ENCODE results near the gene ABL2. TPM values are rescaled to one million over a fixed set of nuclear protein-coding genes. Genes with fewer than 3 reads are reported as not detected.

ABL2 gene
- total RNA-seq, 1 experiment from 2014 or later = 38.3 TPM

DNA sequence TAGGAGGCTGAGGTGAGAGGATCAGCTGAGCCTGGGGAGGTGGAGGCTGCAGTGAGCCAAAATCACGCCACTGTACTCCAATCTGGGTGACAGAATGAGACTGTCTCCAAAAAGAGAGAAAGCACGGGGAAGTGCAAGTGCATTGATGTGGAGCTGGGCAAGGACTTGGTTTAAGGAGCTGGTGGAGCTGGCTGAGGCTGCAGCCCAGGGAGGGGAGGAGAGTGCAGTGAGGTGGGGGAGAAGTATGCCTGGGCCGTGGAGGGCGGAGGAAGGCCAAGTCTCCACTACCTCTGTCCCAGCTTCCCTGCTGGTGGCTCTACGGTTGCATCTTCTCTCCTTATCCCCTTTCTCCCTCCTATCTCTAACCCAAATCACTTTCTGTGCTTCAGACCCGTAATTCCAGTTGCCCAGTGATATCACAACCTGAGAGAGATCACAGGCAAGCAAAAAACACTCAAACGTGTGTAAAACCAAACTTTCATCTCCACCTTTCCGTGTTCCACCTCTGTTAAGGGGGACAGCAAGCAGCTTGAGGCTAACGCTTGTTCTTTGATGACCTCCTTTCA is 136.5 kb downstream of the ABL2 start:
- no peak for DNase-seq (ENCODE audit: low read depth)

DNA sequence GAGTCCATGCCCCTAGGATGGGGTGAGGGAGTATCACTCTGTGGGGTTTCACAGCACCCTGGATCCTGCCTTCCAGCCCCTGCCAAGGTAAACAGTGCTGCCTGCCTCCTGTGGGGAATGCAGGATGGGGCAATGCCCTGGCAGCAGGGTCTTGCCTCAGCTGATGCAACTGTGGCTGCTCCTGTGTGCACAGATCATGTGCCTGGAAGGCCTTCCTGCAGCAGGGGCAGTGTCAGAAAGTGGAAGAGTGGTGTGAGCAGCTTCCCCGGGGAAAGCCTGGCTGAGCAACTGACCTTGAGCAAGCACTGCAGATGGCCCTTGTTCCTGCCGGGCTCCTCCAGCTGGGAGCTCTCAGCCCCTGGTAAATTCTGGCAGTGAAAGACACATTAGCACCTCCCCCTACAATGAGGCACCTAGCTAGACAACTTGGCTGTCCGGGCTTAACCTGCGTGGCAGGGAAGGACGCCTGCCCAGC is 137.7 kb downstream of the ABL2 start:
- DNase-seq (ENCODE audit: low read depth) = no peak

DNA sequence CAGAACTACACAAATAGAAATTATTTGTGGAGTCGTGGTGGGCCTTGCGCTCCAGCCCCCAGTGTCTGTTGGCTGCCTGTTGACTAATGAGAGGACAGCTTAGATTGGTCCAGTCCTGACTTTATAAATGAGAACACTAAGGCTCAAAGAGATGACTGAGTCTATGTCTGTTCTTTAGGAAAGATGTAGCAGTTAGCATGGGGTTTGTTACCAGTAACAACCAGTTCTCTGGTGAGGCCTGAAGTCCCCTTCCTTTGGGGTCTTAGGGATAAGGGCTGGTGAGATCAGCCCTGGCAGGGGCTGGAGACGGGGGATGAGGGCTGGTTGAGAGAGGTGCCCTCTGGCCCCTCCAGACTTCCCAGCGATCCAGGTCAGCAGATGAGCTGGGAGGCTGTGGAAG is 138.6 kb downstream of the ABL2 start:
- DNase-seq (ENCODE audit: low read depth) = no peak

DNA sequence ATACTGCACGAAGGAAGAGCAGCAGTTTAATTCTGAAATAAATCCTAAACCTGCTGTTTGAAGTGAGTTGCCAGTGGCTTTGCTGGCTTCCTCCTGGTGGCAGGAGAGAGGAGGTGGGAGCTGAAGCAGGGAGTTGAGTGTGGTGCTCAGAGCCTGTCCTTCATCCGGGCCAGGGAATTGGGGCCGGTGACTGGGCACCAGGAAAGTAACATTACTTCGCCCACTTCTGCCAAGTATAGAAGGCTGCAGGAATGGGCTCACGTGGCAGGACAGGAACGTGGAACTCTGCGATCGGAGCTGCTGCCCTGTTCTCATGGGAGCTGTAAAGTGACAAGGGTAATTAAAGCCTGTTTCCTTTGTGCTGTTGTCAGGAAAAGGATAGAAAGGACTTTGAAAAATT is 139.0 kb downstream of the ABL2 start:
- DNase-seq (ENCODE audit: low read depth) = no peak

DNA sequence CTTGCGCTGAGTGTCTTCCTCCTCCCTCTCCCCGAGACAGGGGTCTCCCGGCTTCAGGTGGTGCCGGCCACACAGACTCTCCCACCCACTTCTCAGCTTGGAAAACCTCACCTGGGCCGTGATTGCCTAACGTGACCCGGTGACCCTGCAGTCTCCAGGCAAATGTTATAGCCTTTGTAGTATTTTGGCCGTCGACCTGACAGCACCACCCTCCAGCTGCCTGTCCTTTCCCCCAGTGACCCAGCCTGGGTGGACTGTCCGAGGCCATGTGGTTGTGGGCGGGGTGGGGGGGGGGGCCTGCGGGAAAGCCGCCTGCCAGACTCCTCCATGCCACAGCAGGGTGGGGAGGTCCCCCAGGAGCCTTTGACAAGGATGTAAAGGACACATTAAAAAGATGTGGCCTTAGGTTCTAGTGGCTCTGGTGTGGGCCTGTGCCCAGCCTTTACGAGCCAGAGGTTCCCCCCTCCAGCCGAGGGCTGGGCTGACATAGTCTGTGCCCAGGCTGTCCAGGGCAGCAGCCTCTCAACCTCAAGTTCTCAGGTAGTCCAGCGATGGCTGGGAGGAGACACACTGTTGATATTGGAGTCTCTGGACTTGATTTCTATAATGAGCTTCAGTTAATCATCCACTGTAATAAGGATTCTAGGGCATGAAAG is 139.5 kb downstream of the ABL2 start:
- no peak for DNase-seq (ENCODE audit: low read depth)

GRCh38 chr1:179087665-179088064 is 141.8 kb downstream of the ABL2 start:
- no peak for DNase-seq (ENCODE audit: low read depth)

- DNase-seq (ENCODE audit: low read depth) = no peak
These were observed 145.9 kb downstream of the ABL2 start for GRCh38 chr1:179083533-179083932.

GRCh38 chr1:179082999-179083335 is 146.5 kb downstream of the ABL2 start:
- DNase-seq (ENCODE audit: low read depth) = peak; percentile 43

- peak; percentile 48 for DNase-seq (ENCODE audit: low read depth)
These were observed 147.0 kb downstream of the ABL2 start for GRCh38 chr1:179082333-179082998.

GRCh38 chr1:179081687-179082332 is 147.7 kb downstream of the ABL2 start, which contains the start of gene TOR3A:
TSS of gene TOR3A (plus strand) at chr1:179082070. CDS start at chr1:179082129, 59 bp downstream.
- DNase-seq (ENCODE audit: low read depth) = peak; percentile 92

GRCh38 chr1:179080866-179081686 is 148.4 kb downstream of the ABL2 start:
- peak; percentile 25 for DNase-seq (ENCODE audit: low read depth)

DNA sequence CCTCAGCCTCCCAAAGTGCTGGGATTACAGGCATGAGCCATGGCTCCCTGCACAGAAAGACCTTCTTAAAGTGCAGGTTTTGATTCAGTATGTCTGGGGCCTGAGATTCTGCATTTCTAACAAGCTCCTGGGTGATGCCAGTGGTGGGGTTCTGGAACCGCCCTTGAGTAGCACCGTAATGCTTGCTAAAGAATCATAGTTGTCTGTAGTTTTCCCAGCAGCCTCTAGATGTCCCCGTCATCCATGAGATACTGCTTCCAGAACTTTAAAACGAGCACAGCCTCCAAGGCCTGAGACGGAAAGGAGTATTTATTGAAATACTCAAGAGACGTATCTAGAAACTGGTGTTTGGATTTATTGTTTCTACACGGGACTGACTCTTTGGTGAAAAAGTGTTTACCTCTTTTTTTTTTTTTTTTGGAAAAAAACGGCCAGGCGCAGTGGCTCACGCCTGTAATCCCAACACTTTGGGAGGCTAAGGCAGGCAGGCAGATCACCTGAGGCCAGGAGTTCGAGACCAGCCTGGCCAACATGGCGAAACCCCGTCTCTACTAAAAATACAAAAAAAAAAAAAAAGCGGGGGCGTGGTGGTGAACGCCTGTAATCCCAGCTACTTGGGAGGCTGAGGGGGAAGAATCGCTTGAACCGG is 150.2 kb downstream of the ABL2 start:
- DNase-seq (ENCODE audit: low read depth) = peak; percentile 79

DNA sequence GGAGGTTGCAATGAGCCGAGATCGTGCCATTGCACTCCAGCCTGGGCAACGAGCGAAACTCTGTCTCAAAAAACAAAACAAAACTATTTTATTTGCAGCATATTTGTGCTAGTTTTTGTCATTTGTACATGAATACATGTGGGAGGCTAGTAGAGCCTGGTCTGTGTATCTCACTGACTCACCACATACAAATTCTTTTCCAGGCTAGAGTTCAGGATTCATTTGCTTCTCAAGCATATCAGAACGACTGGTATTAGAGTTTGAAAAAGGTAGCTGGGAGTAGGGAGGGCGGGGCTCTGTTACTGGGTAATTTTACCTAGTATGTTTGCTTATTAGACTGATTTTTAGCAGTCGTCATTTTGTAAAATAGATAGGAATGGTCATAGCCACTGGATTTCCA is 152.1 kb downstream of the ABL2 start:
- DNase-seq (ENCODE audit: low read depth) = no peak

- no peak for DNase-seq (ENCODE audit: low read depth)
These were observed 163.0 kb downstream of the ABL2 start for GRCh38 chr1:179066471-179066870.

- DNase-seq (ENCODE audit: low read depth) = peak; percentile 61
These were observed 167.9 kb downstream of the ABL2 start for GRCh38 chr1:179061360-179062282.

DNA sequence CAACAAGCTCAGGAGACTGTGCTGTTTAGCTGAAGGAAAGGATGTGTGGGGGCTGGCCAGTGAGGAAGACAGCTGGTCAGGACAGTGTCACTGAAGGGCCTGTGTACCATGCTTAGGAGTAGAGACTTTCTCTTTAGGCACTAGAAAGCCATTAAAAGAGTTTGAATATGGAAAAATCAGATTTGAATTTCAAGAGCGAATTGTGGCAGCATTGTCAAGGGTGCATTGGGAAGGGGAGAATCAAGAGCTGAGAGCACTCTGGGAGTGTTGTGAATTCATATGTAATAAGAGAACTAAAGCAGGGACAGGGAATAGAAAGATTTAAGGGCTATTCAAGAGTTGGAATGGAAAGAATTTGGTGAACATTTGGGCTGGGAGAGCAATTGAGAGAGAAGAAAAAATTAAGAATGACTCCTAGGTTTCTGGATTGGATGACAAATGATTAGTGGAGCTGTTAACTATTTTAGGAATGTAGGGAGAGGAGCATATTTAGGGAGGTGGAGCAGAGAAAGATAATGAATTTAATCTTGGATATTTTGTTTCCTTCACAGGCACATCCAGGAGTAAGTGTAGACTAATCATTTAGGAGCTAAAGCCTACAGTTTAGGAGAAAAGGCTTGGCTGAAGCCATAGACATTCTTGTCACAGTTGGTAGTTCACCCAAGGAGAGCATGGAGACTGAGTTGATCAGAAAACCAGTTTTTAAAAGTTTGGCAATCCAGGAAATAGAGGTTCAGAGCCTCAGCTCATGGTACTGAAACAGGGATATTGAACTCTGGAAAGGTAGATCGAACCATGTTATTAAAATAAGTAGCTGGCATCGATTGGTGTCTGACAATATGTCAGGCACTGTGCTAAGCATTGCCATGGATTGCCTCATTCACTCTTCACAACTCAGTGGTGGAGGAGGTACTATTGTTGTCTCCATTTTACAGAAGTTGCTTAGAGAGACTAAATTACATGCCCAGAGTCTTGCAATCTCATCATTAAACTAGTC is 170.7 kb downstream of the ABL2 start:
- peak; percentile 37 for DNase-seq (ENCODE audit: low read depth)

DNA sequence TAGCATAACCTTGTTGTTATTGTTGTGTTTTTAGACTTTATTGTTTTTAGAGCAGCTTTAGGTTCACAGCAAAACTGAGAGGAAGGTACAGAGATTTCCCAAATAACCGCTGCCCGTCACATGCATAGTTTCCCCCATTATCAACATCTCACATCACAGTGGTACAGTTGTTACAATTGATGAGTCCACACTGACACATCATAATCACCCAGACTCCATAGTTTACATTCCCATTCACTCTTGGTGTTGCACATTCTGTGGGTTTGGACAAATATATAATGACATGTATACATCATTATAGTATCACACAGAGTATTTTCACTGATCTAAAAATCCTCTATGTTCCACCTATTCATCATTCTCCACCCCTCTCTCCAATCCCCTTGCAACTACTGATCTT is 173.5 kb downstream of the ABL2 start:
- no peak for DNase-seq (ENCODE audit: low read depth)

GRCh38 chr1:179053486-179053885 is 176.0 kb downstream of the ABL2 start:
- DNase-seq (ENCODE audit: low read depth) = no peak

GRCh38 chr1:179052776-179053175 is 176.7 kb downstream of the ABL2 start:
- DNase-seq (ENCODE audit: low read depth) = no peak

Data from M059J (cell line).